ENCODE results near the gene IRF9.
"Not testable (repeated sequence)": the region's sequence is repeated elsewhere in the genome, so short reads cannot be mapped to it uniquely, and the experiment has no call there.

The IRF9 gene

DNA sequence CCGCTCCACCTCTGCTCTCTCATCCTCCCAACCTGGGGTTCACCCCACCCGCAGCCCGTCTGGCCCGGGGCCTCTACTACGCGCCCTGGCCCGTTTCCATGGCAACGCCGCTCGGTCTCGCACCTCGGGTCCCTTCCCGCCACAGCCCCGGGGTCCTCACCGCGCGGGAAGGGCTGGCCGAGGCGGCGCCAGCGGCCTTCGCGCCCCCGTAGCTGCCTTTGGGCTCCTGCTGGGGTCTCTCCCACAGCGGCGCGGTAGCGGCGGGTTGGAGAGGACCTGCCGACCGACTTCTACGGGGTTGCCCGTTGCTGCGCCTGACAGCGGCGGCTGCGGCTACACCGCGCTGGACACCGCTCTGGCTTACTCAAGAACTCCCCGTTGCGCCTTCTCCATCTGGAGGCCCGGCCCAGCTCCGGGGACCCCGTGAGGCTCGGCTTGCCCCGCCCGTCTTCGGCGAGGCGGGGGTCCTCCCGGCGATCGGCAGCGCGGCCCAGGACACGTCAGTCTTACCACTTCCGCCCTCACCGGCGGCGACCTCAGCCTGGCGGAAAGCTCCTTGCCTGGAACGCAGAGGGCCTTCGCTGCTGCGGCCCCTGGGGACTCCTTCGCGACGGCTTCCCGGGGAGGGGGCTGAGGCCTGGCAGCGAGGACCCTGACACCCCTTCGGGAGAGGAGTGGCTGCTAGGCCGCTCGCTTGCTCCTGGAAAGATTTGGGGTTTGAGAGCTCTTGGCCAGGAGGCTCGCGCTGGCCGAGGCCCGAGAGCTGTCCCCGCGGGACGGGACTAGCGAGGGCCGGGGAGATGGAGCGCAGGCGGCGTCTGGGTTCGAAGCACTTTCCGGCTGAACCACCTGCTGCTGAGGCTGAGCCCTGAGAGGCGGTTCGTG lies 34.4 kb downstream of the IRF9 start, which contains the start of gene TM9SF1:
TSS of gene TM9SF1 (minus strand) at position 256 of the 885 bp plus-strand sequence. CDS start 422 bp downstream, outside the sequence.
- peak; percentile 84 for DNase-seq (ENCODE audit: low spot score)

DNA sequence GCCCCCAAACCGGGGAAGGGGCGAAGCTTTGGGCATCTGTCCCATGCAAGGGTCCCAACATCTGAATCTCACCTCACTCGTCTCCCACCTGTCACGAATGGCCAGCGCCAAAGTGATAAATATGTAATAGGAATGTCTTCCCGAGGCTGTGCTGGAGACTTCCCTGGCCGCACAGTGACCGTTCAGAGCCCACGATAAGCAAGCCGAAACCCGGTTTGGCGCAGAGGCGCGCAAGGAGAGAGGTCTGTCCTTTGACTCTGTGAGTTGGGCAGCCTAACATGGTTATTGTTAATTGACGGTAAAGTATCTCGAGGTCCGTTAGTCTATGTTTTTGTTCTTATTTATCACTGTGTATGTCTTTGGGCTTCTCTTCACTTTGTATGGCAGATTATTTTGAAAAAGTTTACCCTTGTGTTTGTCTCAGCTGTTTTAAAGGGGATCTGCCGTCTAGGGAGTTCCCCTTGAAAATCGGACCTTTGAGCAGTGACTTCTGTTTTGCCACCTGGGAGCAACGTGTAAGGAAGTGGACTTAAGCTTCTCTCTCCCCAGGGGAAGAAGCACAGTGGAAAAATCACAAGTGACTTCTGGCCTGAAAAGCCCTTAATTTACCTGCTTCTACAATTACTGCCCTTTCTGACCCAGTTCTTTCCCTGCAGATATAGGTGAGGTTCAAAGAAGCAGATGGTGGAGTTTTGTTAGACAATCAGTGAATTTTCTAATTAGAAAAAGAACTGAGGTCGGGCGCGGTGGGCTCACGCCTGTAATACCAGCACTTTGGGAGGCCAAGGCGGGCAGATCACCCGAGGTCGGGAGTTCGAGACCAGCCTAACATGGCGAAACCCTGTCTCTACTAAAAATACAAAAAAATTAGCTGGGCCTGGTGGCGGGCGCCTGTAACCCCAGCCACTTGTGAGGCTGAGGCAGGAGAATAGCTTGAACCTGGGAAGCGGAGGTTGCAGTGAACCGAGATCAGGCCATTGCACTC lies 35.3 kb downstream of the IRF9 start:
- DNase-seq (ENCODE audit: low spot score): peak; percentile 39

DNA sequence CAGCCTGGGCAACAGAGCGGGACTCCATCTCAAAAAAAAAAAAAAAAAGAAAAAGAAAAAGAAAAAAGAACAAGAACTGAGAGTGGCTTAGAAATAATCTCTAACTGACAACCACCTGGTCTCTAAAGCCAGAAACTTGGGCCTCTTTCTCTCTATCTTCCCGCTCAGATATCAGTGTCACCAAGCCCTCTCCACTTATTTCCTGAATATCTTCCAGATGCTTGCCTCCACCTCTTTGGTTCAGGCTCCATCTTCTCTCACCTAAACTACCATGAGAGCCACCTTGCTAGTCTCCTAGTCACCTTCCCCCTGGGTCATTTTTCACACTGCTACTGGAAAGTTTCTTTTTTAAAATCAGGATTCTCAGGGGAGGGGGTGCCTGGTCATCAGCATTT lies 36.0 kb downstream of the IRF9 start:
- no peak for DNase-seq (ENCODE audit: low spot score)

DNA sequence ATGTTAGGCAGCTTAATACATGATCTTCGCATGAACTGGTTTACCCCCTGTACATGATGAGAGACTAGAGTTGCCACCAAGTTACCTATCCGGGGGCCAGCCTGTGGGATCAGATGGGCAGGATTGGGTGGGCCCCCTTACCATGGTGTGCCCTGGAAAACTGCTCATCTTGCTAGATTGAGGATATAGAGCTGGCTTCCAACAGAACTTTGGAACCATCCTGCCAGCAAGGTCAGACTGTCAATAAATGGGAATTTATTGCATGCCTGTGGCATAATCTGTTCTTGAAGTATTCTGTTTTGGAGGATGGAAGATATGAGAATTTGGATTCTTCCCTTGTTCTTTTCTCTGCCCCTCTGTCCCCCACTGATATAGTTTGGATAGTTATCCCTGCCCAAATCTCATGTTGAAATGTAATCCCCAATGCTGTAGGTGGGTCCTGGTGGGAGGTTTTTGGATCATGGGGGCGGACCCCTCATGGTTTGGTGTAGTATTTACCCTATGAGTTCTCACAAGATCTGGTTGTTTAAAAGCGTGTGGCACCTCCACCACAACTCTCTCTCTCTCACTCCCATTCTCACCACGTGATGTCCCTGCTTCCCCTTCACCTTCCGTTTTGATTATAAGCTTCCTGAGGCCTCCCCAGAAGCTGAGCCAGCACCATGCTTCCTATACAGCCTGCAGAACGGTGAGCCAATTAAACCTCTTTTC lies 37.9 kb downstream of the IRF9 start:
- no peak for DNase-seq (ENCODE audit: low spot score)

DNA sequence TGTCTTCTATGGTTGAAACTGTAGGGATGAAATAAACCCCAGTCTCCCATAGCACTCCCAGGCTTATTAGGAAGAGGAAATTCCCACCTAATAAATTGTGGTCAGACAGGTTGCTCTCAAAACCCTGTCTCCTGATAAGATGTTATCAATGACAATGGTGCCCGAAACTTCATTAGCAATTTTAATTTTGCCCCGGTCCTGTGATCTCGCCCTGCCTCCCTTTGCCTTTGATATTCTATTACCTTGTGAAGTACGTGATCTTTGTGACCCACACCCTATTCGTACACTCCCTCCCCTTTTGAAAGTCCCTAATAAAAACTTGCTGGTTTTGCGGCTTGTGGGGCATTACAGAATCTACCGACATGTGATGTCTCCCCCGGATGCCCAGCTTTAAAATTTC lies 41.5 kb downstream of the IRF9 start:
- not testable (repeated sequence) for DNase-seq (ENCODE audit: low spot score)

DNA sequence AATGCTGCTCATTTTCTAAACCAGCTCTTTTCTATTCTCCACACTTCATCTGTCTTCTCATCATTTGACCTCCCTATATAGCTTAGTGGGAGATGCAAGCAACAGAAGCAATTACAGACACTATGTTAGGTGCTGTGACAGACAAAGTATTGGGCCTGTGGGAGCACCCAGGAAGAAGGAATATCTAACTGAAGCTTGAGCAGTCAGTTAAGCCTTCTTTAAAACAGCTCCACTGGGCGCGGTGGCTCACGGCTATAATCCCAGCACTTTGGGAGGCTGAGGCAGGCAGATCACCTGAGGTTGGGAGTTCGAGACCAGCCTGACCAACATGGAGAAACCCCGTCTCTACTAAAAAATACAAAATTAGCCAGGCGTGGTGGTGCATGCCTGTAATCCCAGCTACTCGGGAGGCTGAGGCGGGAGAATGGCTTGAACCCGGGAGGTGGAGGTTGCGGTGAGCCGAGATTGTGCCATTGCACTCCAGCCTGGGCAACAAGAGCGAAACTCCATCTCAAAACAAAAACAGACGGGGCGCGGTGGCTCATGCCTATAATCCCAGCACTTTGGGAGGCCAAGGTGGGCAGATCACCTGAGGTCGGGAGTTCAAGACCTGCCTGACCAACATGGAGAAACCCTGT lies 42.3 kb downstream of the IRF9 start:
- DNase-seq (ENCODE audit: low spot score): not testable (repeated sequence)

DNA sequence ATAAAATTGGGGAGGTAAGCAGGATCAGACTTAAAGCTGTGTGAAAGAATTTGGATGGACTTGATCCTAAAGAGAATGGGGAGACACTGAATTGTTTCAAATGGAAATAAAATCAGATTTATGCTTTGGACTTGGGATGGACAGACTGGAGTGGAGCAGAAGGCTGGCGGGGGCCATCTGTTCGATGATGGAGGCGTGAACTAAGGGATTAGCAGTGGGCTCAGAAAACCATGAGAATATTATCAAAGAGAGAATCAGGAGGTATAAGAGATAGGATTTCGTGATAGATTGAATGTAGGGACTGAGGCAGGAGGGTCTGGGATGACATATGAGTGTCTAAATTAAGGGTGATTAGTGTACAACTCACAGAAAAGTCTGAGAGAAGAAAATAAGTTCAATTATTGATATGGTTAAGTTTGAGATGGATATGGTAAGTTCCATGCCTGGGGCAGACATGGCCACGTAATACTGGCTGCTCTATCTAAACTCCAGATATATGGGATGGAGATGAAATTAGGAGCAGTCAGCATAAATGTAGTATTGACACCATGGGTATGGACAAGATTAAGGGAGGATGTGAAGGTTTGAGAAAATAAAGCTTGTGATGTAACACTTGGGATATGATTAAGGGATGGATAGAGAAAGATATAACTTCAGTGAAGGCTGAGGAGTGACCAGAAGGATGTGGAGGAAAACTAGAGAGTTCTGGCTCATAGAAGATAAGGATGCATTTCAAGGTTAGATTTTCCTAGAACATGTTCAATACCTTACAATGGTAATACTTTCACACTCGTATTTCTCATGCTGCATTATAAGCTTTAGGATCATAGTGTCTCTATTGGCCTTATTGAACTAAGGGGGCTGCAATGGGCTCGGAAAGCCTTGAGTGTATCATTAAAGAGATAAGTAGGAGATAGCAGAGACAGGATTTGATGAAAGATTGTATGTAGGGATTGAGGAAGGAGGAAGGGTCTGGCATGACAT lies 43.4 kb downstream of the IRF9 start:
- no peak for DNase-seq (ENCODE audit: low spot score)

DNA sequence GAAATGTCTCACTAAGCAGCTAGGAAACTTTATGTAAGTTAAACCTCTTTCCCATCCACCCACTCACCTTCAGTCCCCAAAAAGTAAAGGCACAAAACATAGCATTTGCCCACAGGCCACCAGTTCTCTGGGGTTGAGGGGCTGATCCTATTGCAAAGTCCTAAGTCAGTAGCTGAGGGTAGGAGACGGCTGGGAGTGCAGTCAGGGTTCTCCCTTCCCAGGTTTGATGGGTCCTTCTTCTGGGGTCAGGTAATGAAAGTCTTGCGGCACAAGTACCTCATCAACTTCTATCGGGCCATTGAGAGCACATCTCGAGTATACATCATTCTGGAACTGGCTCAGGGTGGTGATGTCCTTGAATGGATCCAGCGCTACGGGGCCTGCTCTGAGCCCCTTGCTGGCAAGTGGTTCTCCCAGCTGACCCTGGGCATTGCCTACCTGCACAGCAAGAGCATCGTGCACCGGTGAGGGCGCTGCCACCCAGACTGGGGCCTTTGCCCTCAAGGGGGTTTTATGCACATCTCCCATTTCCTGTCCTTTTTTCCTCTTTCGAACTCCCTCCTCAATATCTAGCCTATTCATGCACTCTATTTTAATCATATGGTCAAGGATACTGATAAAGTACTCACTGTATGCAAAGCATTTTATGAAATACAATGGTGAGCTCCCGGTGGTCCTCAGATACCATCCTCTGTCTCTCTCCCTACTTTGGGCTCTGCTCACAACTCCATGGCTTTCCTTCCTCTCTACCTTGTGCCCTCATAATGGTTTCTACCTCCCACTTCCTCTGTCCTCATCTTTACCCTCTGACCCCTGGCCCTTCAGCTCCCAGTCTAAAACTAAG lies 45.4 kb downstream of the IRF9 start:
- no peak for DNase-seq (ENCODE audit: low spot score)

DNA sequence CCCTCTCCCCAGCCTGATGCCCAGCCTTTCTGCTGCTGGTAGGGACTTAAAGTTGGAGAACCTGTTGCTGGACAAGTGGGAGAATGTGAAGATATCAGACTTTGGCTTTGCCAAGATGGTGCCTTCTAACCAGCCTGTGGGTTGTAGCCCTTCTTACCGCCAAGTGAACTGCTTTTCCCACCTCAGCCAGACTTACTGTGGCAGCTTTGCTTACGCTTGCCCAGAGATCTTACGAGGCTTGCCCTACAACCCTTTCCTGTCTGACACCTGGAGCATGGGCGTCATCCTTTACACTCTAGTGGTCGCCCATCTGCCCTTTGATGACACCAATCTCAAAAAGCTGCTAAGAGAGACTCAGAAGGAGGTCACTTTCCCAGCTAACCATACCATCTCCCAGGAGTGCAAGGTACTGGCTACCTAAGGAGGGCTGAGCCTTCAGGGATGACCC lies 46.1 kb downstream of the IRF9 start:
- no peak for DNase-seq (ENCODE audit: low spot score)

DNA sequence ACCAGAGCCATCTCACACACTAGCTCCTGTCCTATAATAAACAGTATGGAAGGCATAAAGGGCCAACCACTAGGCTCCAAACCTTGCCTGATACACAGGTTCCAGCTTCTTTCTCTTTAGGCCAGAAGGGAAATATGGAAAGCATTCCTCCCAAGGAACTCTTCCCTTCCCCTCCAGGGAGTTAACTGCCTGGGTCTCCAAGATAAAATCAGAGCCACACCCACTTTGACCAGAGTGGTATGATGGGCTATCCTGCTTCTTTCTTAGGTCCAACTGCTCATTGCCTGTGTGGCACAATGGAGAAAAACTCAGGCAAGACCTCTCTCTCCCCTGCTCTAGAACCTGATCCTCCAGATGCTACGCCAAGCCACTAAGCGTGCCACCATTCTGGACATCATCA lies 46.6 kb downstream of the IRF9 start:
- no peak for DNase-seq (ENCODE audit: low spot score)

DNA sequence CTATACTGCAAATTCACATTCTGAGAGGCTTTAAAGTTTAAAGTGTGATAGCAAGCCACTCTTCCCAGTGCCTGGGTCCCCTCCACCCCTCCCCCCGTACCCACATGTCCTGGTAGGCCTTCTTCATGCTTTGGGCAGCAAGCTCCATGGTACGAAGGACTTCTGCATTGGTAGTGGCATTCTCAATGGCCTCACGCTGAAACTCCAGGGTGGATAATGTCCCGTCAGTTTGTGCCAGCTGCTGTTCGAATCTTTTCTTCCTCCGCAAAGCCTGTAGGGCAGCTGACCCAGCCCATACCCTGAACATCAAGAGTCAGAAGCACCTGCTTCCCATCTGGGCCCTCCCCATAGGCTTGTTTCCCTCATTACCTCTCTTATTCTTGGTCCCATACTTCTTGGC lies 50.2 kb downstream of the IRF9 start:
- DNase-seq (ENCODE audit: low spot score): no peak

DNA sequence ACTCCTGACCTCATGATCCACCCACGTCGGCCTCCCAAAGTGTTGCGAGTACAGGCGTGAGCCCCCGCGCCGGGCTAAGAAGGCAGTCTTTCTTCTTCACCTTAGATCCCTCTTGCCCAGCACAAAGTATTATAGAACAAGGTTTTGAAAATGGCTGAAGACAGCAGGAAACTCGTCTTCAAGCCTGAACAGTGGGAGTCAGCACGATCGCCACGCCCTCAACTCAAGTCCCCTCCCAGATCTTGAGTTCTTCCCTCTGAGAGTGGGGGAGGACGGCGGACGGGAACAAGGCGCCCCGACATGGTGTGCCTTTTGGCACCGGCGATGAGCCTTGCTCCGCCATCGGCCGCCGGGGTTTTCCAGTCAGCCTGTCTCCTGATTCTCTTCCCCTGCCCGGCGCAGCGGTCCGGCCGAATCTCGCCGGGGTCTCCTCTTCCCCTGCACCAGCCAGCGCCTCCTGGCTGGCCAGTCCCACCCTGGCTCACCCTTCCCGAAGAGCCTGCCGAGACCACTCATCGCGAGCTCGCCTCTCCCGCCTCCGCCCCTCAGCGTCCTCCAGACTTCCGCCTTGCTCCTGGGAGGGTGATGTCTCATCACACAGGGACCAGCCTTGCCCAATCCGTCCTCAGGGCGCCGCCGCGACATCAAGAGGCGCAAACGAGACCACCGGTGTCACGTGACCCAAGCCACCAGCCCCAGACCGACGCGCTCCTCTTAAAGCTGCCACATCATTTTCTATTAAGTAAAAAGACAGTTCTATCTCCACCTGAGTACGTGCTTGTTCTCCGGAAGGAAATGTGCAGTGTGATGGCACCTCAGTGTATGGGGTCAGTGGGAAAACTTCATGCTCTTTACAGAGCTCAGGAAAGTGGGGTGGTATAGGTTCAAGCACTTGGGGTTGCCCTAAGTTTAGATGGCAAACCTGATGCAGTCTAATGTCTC lies 52.1 kb downstream of the IRF9 start, which contains the start of gene CHMP4A:
TSS of gene CHMP4A (minus strand) at position 565 of the 942 bp plus-strand sequence. CDS start at position 516, 49 bp downstream.
- DNase-seq (ENCODE audit: low spot score): peak; percentile 88

DNA sequence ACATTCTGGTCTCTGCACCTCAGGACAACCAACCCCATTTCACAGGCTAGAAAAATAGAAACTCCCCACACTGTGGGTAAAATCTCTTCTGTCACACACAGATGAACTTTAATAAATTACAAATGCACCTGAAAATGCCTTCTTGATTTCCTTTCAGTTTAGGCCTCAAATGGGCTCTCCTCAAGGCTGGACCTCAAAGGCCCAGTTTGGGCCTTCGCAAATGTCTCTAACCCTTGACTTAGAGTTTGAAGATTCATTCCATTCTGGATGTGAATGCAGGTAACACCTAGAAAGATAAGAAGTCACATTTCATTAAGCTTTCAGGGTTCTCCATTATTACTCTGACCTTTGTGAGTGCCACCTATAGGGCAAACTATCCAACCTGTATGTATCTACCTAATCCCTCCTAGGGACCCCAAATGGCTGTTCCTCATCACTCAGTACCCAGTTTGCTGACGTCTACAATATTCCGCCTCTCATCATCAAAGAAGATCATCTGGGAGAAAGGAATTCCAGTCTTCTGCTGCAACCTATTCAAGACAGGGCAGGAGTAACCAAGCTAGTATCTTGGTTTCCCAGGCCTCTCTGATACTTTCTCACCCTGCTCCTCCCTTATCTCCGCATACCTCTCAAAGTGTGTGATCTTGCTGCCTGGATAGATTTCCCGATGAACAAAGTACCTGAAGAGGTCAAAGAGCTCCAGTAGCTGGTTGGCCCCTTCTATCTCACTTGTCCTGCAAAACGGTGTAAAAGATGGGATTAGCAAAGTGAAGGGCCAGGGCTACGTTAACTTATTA lies 53.0 kb downstream of the IRF9 start:
- no peak for DNase-seq (ENCODE audit: low spot score)

DNA sequence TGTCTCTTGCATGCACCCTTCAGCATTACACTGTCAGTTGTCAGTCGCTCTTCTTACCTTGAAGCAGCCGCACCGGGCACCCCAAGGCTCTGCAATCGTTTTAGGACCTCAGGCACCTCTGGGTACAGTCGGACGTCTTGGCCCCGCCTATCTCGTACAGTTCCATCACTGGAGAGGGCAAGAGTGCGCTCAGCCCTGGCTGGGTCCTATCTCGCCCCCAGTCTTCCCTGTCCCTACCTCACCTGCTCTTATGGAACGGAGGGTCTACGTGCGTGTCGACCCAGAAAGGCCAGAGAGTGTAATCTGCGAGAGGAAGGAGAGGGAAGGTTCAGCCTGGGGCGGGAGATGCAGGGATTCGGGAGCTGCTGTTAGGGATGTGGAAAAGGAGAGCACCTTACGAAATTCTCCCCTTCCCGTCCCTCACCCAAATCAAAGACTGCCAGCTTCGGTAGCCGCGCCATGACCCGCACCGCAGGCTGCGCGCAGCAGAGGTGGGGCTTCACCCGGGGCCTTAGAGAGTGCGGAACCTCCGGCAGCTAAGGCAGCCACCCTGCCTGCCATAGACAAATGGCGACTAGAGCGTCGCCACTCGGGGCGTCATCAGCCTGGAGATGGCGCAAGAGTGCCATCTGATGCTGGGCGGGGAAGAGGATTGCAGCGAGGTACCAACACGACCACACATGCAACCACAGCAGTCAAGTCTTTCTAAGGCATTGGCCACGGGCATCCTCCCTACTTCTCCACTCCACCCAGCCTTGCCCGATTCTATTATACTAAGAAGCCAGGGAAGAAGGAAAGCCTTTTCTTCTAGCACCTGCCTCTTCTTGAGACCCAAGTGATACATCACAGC lies 54.7 kb downstream of the IRF9 start, which contains the start of gene MDP1:
TSS of gene MDP1 (minus strand) at position 572 of the 850 bp plus-strand sequence. CDS start at position 461, 111 bp downstream.
- peak; percentile 90 for DNase-seq (ENCODE audit: low spot score)

Measured in hematopoietic multipotent progenitor cell treated with erythropoietin and hydrocortisone succinate and interleukin-3 and kit ligand, for 15 days (in vitro differentiated cells).